Measurements from ENCODE around the gene CBLB. TPM values are rescaled to one million over a fixed set of nuclear protein-coding genes. Genes with fewer than 3 reads are reported as not detected.

Gene CBLB
- polyA plus RNA-seq, 4 donors = 8.8 to 29.8 (median 12.9) TPM

GRCh38 chr3:105715372-105715771, 153.4 kb downstream of the CBLB start:
- FAIRE-seq (no peak), DNase-seq (no peak)
- Histone ChIP-seq H3K4me3 (ENCODE audit: low read depth in 1 of 3, low read length in 3 of 3) (no peak overlapping the region), H3K27ac (ENCODE audit: low read depth in 1 of 3, low read length in 2 of 3) (no peak overlapping the region), H3K9me3 (ENCODE audit: control insufficient read depth in 2 of 2, insufficient read depth in 1 of 2, low read depth in 1 of 2, low read length in 1 of 2) (no peaks in the 10 kb centered on the region), H3K36me3 (ENCODE audit: control insufficient read depth in 3 of 3, insufficient read depth in 2 of 3, low read depth in 1 of 3, low read length in 3 of 3) (peaks cover 3 to 13% (median 10%) of the 10 kb centered on the region in 3 donors), H3K27me3 (ENCODE audit: control insufficient read depth in 3 of 3, insufficient read depth in 3 of 3, low read length in 3 of 3) (no peaks in the 10 kb centered on the region), H3K4me1 (ENCODE audit: control insufficient read depth in 3 of 3, insufficient read depth in 2 of 3, low read depth in 1 of 3, low read length in 2 of 3) (no peaks in the 10 kb centered on the region)
- WGBS, 3 donors = 71 to 86% (median 85%) methylated on average over 3 of the region's 3 CpGs

- no peak for FAIRE-seq
- DNase-seq = no peak
- H3K27me3 ChIP-seq (ENCODE audit: control insufficient read depth in 3 of 3, insufficient read depth in 3 of 3, low read length in 3 of 3) = no peaks in the 10 kb centered on the region
- no peak overlapping the region for H3K4me3 ChIP-seq (ENCODE audit: low read depth in 1 of 3, low read length in 3 of 3)
- peaks cover 3 to 11% (median 7%) of the 10 kb centered on the region in 3 donors for H3K36me3 ChIP-seq (ENCODE audit: control insufficient read depth in 3 of 3, insufficient read depth in 2 of 3, low read depth in 1 of 3, low read length in 3 of 3)
- H3K27ac ChIP-seq (ENCODE audit: low read depth in 1 of 3, low read length in 2 of 3) = no peak overlapping the region
- H3K4me1 ChIP-seq (ENCODE audit: control insufficient read depth in 3 of 3, insufficient read depth in 2 of 3, low read depth in 1 of 3, low read length in 2 of 3) = no peaks in the 10 kb centered on the region
- WGBS, 3 donors = 95 to 99% (median 98%) methylated on average over 6 of the region's 6 CpGs
- no peaks in the 10 kb centered on the region for H3K9me3 ChIP-seq (ENCODE audit: control insufficient read depth in 2 of 2, insufficient read depth in 1 of 2, low read depth in 1 of 2, low read length in 1 of 2)
Observed at GRCh38 chr3:105714453-105714852, 154.4 kb downstream of the CBLB start.

GRCh38 chr3:105708980-105709379, 159.8 kb downstream of the CBLB start:
- Histone ChIP-seq H3K36me3 (ENCODE audit: control insufficient read depth in 3 of 3, insufficient read depth in 2 of 3, low read depth in 1 of 3, low read length in 3 of 3) (peaks cover 0 to 2% (median under 1%) of the 10 kb centered on the region in 3 donors), H3K4me3 (ENCODE audit: low read depth in 1 of 3, low read length in 3 of 3) (no peak overlapping the region), H3K4me1 (ENCODE audit: control insufficient read depth in 3 of 3, insufficient read depth in 2 of 3, low read depth in 1 of 3, low read length in 2 of 3) (no peaks in the 10 kb centered on the region), H3K9me3 (ENCODE audit: control insufficient read depth in 2 of 2, insufficient read depth in 1 of 2, low read depth in 1 of 2, low read length in 1 of 2) (no peaks in the 10 kb centered on the region), H3K27me3 (ENCODE audit: control insufficient read depth in 3 of 3, insufficient read depth in 3 of 3, low read length in 3 of 3) (no peaks in the 10 kb centered on the region), H3K27ac (ENCODE audit: low read depth in 1 of 3, low read length in 2 of 3) (no peak overlapping the region)
- WGBS, 3 donors = 91 to 96% (median 94%) methylated on average over 1 of the region's 1 CpG
- no peak for FAIRE-seq
- no peak for DNase-seq

- no peaks in the 10 kb centered on the region for H3K9me3 ChIP-seq (ENCODE audit: control insufficient read depth in 2 of 2, insufficient read depth in 1 of 2, low read depth in 1 of 2, low read length in 1 of 2)
- H3K4me1 ChIP-seq (ENCODE audit: control insufficient read depth in 3 of 3, insufficient read depth in 2 of 3, low read depth in 1 of 3, low read length in 2 of 3) = no peaks in the 10 kb centered on the region
- peaks cover 2 to 7% (median 6%) of the 10 kb centered on the region in 3 donors for H3K36me3 ChIP-seq (ENCODE audit: control insufficient read depth in 3 of 3, insufficient read depth in 2 of 3, low read depth in 1 of 3, low read length in 3 of 3)
- DNase-seq (no peak), FAIRE-seq (peak; percentile 39)
- no peaks in the 10 kb centered on the region for H3K27me3 ChIP-seq (ENCODE audit: control insufficient read depth in 3 of 3, insufficient read depth in 3 of 3, low read length in 3 of 3)
- 88 to 94% (median 91%) methylated on average over 2 of the region's 2 CpGs for WGBS, 3 donors
- H3K4me3 ChIP-seq (ENCODE audit: low read depth in 1 of 3, low read length in 3 of 3) = no peak overlapping the region
- no peak overlapping the region for H3K27ac ChIP-seq (ENCODE audit: low read depth in 1 of 3, low read length in 2 of 3)
Observed at GRCh38 chr3:105707009-105707408, 161.8 kb downstream of the CBLB start.

- no peak for DNase-seq
- Histone ChIP-seq H3K27ac (ENCODE audit: low read depth in 1 of 3, low read length in 2 of 3) (no peak overlapping the region), H3K4me1 (ENCODE audit: control insufficient read depth in 3 of 3, insufficient read depth in 2 of 3, low read depth in 1 of 3, low read length in 2 of 3) (no peaks in the 10 kb centered on the region), H3K36me3 (ENCODE audit: control insufficient read depth in 3 of 3, insufficient read depth in 2 of 3, low read depth in 1 of 3, low read length in 3 of 3) (peaks cover 2 to 11% (median 11%) of the 10 kb centered on the region in 3 donors), H3K4me3 (ENCODE audit: low read depth in 1 of 3, low read length in 3 of 3) (no peak overlapping the region), H3K27me3 (ENCODE audit: control insufficient read depth in 3 of 3, insufficient read depth in 3 of 3, low read length in 3 of 3) (no peaks in the 10 kb centered on the region), H3K9me3 (ENCODE audit: control insufficient read depth in 2 of 2, insufficient read depth in 1 of 2, low read depth in 1 of 2, low read length in 1 of 2) (no peaks in the 10 kb centered on the region)
- WGBS, 3 donors = 89 to 93% (median 91%) methylated on average over 4 of the region's 4 CpGs
- peak; percentile 39 for FAIRE-seq
Observed at GRCh38 chr3:105704726-105705410, 163.9 kb downstream of the CBLB start.

- Histone ChIP-seq H3K27ac (ENCODE audit: low read depth in 1 of 3, low read length in 2 of 3) (no peak overlapping the region), H3K4me1 (ENCODE audit: control insufficient read depth in 3 of 3, insufficient read depth in 2 of 3, low read depth in 1 of 3, low read length in 2 of 3) (no peaks in the 10 kb centered on the region), H3K27me3 (ENCODE audit: control insufficient read depth in 3 of 3, insufficient read depth in 3 of 3, low read length in 3 of 3) (no peaks in the 10 kb centered on the region), H3K4me3 (ENCODE audit: low read depth in 1 of 3, low read length in 3 of 3) (no peak overlapping the region), H3K36me3 (ENCODE audit: control insufficient read depth in 3 of 3, insufficient read depth in 2 of 3, low read depth in 1 of 3, low read length in 3 of 3) (peaks cover 2 to 11% (median 9%) of the 10 kb centered on the region in 3 donors), H3K9me3 (ENCODE audit: control insufficient read depth in 2 of 2, insufficient read depth in 1 of 2, low read depth in 1 of 2, low read length in 1 of 2) (no peaks in the 10 kb centered on the region)
- FAIRE-seq (no peak), DNase-seq (no peak)
- 93 to 100% (median 100%) methylated on average over 1 of the region's 1 CpG for WGBS, 3 donors
Observed at GRCh38 chr3:105700575-105700974, 168.2 kb downstream of the CBLB start.

GRCh38 chr3:105691633-105692032, 177.2 kb downstream of the CBLB start:
- no peak for FAIRE-seq
- H3K27me3 ChIP-seq (ENCODE audit: control insufficient read depth in 3 of 3, insufficient read depth in 3 of 3, low read length in 3 of 3) = no peaks in the 10 kb centered on the region
- no peaks in the 10 kb centered on the region for H3K4me1 ChIP-seq (ENCODE audit: control insufficient read depth in 3 of 3, insufficient read depth in 2 of 3, low read depth in 1 of 3, low read length in 2 of 3)
- no peaks in the 10 kb centered on the region for H3K9me3 ChIP-seq (ENCODE audit: control insufficient read depth in 2 of 2, insufficient read depth in 1 of 2, low read depth in 1 of 2, low read length in 1 of 2)
- H3K4me3 ChIP-seq (ENCODE audit: low read depth in 1 of 3, low read length in 3 of 3) = no peak overlapping the region
- no peak overlapping the region for H3K27ac ChIP-seq (ENCODE audit: low read depth in 1 of 3, low read length in 2 of 3)
- peaks cover 0 to 4% (median 3%) of the 10 kb centered on the region in 3 donors for H3K36me3 ChIP-seq (ENCODE audit: control insufficient read depth in 3 of 3, insufficient read depth in 2 of 3, low read depth in 1 of 3, low read length in 3 of 3)
- 79 to 96% (median 89%) methylated on average over 3 of the region's 3 CpGs for WGBS, 3 donors
- no peak for DNase-seq

- no peaks in the 10 kb centered on the region for H3K27me3 ChIP-seq (ENCODE audit: control insufficient read depth in 3 of 3, insufficient read depth in 3 of 3, low read length in 3 of 3)
- H3K4me1 ChIP-seq (ENCODE audit: control insufficient read depth in 3 of 3, insufficient read depth in 2 of 3, low read depth in 1 of 3, low read length in 2 of 3) = no peaks in the 10 kb centered on the region
- no peak for FAIRE-seq
- H3K36me3 ChIP-seq (ENCODE audit: control insufficient read depth in 3 of 3, insufficient read depth in 2 of 3, low read depth in 1 of 3, low read length in 3 of 3) = peaks cover 0 to 4% (median 3%) of the 10 kb centered on the region in 3 donors
- no peaks in the 10 kb centered on the region for H3K9me3 ChIP-seq (ENCODE audit: control insufficient read depth in 2 of 2, insufficient read depth in 1 of 2, low read depth in 1 of 2, low read length in 1 of 2)
- H3K27ac ChIP-seq (ENCODE audit: low read depth in 1 of 3, low read length in 2 of 3) = no peak overlapping the region
- DNase-seq = no peak
- H3K4me3 ChIP-seq (ENCODE audit: low read depth in 1 of 3, low read length in 3 of 3) = no peak overlapping the region
Observed at GRCh38 chr3:105691053-105691452, 177.8 kb downstream of the CBLB start.

GRCh38 chr3:105688821-105689220, 180.0 kb downstream of the CBLB start:
- H3K27ac ChIP-seq (ENCODE audit: low read depth in 1 of 3, low read length in 2 of 3) = peak overlapping the region in 1 of 3 donors; percentile 32
- no peaks in the 10 kb centered on the region for H3K27me3 ChIP-seq (ENCODE audit: control insufficient read depth in 3 of 3, insufficient read depth in 3 of 3, low read length in 3 of 3)
- peaks cover 0 to 4% (median 3%) of the 10 kb centered on the region in 3 donors for H3K36me3 ChIP-seq (ENCODE audit: control insufficient read depth in 3 of 3, insufficient read depth in 2 of 3, low read depth in 1 of 3, low read length in 3 of 3)
- no peak for FAIRE-seq
- no peak for DNase-seq
- 75 to 84% (median 81%) methylated on average over 1 of the region's 1 CpG for WGBS, 3 donors
- H3K4me1 ChIP-seq (ENCODE audit: control insufficient read depth in 3 of 3, insufficient read depth in 2 of 3, low read depth in 1 of 3, low read length in 2 of 3) = no peaks in the 10 kb centered on the region
- H3K4me3 ChIP-seq (ENCODE audit: low read depth in 1 of 3, low read length in 3 of 3) = no peak overlapping the region
- H3K9me3 ChIP-seq (ENCODE audit: control insufficient read depth in 2 of 2, insufficient read depth in 1 of 2, low read depth in 1 of 2, low read length in 1 of 2) = no peaks in the 10 kb centered on the region

All from small intestine (tissue), 7 donors.